HG03442 (cell line): ENCODE measurements around the gene SMYD3.

Experiments used
- ATAC-seq: cut with Tn5 transposase; IDR thresholded peaks from one replicate; pipeline ENCODE4 v1.9.1; 2021; ENCODE audit warnings: mild to moderate bottlenecking, moderate library complexity; ENCODE audit not compliant: unreplicated experiment

The SMYD3 gene

GRCh38 chr1:246516126-246516525 is 9.0 kb upstream of the SMYD3 start:
- ATAC-seq: no peak

- no peak for ATAC-seq
These were observed 8.4 kb upstream of the SMYD3 start for GRCh38 chr1:246515390-246516005.

DNA sequence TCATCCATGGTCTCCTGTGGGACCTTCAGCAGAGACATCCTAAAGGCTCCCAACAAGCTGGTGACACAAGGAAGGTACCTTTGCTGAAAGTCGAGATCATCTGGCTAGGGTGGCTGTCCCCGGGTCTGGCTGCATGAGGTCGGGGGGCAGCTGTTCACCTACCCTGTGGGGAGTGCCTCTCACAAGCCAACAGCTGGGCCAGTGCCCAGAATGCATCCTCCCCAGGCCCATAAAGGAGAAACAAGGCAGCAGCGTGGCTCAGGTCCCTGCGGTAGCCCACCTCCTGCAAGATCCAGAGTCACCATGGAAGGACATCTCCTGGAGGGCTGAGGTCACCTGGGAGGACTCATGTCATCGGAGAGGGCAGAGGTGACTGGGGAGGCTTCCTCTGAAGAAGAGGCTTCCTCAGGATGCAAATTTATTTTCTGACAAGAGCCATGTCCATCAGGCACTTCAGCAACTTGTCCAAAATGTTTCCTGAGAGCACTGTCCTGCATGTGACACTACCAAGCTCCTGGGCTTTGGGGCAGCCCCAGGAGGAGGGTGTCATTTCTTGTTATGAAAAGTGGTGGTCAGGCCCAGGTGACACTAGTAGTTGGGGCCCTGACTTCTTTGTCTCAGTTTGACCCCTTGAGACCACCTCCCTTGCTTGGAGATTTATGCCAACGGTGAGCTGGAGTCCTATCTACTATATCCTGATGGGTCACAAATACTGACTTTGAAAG is 6.7 kb upstream of the SMYD3 start:
- no peak for ATAC-seq

DNA sequence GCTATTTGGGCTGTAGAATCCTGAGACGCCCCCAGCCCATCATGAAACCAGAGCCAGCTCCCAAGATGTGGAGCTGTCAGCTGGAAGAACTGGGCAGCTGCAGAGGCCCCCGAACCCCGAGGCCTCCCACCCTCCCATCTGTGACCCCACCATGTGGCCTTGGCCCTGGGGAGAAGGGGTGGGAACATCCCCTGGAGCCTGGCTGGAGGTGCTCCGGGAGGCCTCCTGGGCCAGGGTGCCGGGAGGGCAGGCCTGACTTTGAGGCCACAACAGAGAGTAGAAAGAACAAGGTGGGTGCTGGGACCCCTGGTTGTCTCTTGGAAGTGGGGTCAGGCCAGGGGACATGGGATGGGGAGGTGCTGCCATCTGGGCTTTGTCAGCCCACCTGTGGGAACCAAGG is 6.0 kb upstream of the SMYD3 start:
- ATAC-seq: no peak

DNA sequence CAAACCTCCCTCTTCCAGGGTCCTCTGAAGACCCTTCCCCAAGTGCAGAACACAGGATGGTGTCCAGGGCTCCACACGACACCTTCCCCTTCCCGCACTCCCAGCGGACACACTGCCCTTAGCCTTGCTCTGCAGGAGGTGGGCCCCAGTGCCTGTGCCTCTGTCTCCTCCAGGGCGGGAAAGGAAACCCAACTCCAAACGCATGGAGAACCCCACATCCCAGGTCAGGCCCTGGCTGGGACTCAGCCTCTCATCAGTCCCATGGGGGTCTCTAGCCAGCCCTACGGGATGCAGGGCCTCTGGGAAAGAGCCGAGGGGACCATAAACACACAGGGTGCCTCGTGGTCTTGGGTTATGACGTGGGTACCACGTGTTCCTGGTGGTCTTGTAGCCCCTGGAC is 5.6 kb upstream of the SMYD3 start:
- no peak for ATAC-seq

- ATAC-seq: no peak
These were observed 5.2 kb upstream of the SMYD3 start for GRCh38 chr1:246512230-246512629.

GRCh38 chr1:246511203-246511602 is 4.1 kb upstream of the SMYD3 start:
- ATAC-seq: no peak

- no peak for ATAC-seq
These were observed 3.3 kb upstream of the SMYD3 start for GRCh38 chr1:246510147-246511030.

DNA sequence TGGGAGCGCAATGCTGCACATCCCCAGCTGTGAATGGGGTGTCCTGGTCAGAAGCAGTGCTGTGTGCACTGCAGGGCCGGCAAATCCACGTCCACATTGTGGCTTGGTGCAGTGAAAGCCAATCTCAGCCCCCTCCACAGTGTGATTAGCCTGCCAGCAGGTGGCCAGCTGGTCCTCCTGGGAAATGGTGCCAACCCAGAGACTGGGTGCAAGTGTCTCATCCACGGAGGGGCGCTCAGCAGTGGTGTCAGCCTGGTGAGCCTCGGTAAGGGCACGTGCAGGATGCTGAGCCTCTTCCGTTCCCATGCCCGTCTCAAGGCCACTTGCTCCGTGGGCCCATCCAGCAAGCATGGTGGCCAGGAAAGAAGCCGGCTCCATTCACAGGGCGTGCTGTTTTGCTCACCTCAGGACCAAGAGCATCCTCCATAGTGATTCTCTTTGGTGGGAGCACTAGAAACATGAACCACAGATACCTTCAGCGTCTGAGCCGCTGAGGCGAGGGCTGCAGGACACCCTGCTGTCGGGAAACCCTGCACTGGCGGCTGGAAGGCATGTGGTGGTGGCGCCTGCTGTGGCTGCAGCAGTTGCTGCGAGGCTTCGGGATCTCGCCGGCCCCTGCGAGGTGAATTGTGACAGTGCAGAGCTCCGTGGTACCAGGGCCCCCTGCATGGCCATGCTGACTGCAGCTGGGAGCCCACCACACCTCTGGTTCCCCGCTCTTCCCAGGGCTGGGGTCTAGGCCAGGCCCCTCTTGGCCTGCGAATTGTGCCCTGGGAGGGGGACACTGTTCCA is 2.0 kb upstream of the SMYD3 start:
- ATAC-seq: no peak

DNA sequence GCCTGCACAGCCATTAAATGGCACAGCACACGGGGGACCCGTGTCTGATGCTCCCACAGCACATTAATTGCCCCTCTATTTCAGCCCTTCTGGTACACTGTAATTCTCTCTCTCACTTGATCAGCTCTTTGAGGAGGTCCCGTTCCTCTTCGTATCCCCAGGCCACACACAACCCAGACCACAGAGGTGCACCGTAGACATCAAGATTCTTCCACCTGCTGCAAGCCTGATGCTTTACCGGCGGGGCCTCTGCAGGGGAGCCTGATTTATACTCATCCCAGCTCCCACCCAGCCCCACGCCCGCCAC is 759 bp downstream of the SMYD3 start:
- ATAC-seq: peak; percentile 9

DNA sequence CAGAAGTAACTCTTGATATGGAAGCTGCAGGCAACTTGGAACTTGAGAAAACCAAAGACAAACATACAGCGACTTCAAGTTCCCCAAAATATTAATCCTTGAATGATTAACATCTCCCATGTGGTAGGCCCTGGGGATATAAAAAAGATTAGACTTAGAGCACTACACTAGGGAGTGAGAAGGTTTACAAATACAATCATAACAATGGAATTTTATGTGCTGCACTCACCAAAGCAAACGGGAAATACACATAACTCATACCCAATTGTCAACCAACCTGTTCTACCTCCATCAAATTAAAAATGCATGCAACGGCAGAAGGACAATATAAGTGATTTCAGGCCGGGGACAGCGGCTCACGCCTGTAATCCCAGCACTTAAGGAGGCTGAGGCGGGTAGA is 3.7 kb downstream of the SMYD3 start:
- ATAC-seq: no peak

GRCh38 chr1:246497331-246497915 is 9.7 kb downstream of the SMYD3 start:
- peak; percentile 55 for ATAC-seq

DNA sequence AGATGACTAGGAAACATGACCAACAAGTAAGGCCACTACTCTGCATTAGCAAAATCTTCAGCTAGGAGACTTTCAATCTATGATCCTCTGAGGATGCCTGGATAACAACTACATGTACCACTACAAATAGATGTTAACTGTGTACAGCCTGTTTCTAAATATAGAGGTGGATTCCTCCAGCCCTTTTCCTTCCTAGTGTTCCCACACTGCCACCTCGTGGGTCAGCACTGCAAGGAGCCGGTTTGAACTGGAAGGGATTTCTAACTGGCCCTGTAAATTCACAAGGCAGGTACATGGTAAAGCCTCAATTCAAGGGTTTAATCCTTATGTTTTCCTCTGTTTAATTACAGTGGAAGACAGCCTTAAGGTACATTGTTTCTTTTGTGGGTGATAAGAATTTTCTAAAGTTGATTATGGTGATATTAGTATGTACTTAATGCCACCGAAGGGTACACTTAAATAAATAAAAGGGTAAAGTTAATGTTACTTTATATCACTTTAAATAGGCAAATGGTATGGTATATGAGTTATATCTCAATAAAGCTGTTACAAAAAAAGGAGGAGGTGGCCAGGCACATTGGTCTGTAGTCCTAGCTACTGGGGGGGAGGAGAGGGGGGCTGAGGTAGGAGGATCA is 14.4 kb downstream of the SMYD3 start:
- ATAC-seq: peak; percentile 59

DNA sequence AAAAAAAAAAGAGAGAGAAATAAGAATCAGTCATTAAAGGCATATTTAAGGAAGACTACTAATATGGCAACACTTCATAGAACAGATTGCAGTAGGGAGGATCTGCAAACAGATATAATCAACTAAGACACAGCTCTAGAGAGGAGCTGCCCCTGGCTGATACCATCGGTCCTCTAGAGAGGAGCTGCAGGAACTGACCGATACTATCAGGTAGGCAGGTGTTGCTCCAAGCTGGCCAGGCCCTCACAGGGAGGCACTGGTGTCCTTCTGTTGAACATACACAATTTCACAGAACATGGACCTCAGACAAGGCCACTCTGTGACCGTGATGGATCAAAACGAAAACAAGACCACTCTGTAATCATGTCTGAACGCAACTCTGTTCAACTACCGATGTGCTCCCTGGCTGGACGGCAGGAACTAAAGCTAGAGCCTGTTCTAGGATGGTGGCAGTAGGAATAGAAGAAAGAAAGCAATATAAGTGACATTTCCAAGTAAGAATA is 15.5 kb downstream of the SMYD3 start:
- no peak for ATAC-seq

- ATAC-seq: no peak
These were observed 18.4 kb downstream of the SMYD3 start for GRCh38 chr1:246488674-246489073.

- ATAC-seq: no peak
These were observed 23.5 kb downstream of the SMYD3 start for GRCh38 chr1:246483569-246483933.

DNA sequence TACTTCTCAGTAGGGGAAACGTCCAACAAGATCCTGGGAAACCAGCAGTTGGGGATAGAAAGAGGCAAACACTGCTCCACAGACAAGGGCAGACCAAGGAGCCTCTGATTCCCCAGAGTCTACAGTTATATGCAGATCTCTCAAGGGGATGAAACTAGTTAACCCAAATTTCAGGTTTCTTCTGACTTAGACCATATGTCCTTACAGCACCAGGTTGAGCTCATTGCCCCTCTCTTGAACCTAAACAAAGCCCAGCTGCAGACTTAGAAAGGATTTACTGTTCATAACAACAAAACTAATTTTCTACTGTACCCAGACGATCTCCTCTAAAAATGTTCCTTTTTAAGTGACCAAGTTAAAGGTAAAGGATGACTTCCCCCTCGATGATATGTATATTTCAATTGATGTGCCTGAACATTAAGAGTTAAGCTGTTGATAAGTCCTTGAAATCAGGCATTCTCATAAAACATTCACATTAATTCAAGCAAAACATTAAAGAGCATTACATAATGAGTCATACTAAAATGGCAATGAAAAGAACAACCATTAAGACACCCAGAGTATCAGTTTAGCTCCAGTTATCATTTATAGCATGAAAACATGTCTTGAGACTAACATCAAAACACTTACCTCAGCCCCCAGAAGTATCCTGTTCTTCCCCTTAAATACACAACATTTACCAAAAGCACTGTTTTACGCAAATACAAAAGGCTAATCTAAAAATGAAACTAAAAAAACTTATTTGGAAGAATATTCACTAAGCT is 24.1 kb downstream of the SMYD3 start:
- ATAC-seq: no peak

- ATAC-seq: no peak
These were observed 28.0 kb downstream of the SMYD3 start for GRCh38 chr1:246479061-246479460.

DNA sequence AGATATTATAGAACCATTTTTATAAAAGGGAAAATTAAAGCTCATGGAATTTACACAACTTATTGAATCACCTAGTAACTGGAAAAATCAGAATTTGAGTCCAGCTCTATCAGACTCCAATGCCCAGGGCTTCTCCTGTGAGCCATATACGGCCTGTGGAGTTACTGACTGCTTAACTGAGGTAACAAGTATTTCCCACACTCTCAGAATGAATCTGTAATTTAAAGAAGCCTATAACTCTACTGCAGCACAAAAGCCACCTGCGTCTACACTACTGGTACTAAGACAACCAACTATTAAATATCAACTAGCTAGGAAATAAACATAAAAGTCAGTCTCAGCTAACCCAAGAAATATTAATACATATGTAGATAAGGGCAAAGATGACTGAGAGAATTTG is 29.4 kb downstream of the SMYD3 start:
- ATAC-seq: no peak

- ATAC-seq: no peak
These were observed 30.3 kb downstream of the SMYD3 start for GRCh38 chr1:246476771-246477170.
